Activated naive CD8-positive, alpha-beta T cell treated with anti-CD3 and anti-CD28 coated beads, Interleukin-2, amount 50 U/mL, for 24 hours (primary cell): ENCODE measurements around the gene NMNAT2.
A peak's percentile ranks its signal among the peaks of the same experiment; 100 is the strongest.

Experiments used
- ATAC-seq: fragments of 150-1000 bp; cut with Tn5 transposase; one replicate; pipeline ENCODE4 v1.10.0; 2021
- DNase-seq: peaks from one replicate; pipeline ENCODE4 v3.0.0; 2021
- H3K27ac Mint-ChIP-seq: one replicate; pipeline ENCODE4 v1.8.0; 2021; ENCODE audit warnings: mild to moderate bottlenecking, mixed read lengths
- H3K27me3 Mint-ChIP-seq: one replicate; pipeline ENCODE4 v1.8.0; 2021; ENCODE audit warnings: mixed read lengths
- H3K36me3 Mint-ChIP-seq: one replicate; pipeline ENCODE4 v1.8.0; 2021; ENCODE audit warnings: low read depth, mixed read lengths
- H3K4me1 Mint-ChIP-seq: one replicate; pipeline ENCODE4 v1.8.0; 2021; ENCODE audit warnings: mixed read lengths
- H3K4me3 Mint-ChIP-seq: one replicate; pipeline ENCODE4 v1.8.0; 2021; ENCODE audit warnings: mild to moderate bottlenecking, moderate library complexity, mixed read lengths
- H3K9me3 Mint-ChIP-seq: one replicate; pipeline ENCODE4 v1.8.0; 2021; ENCODE audit warnings: mixed read lengths

NMNAT2 gene

DNA sequence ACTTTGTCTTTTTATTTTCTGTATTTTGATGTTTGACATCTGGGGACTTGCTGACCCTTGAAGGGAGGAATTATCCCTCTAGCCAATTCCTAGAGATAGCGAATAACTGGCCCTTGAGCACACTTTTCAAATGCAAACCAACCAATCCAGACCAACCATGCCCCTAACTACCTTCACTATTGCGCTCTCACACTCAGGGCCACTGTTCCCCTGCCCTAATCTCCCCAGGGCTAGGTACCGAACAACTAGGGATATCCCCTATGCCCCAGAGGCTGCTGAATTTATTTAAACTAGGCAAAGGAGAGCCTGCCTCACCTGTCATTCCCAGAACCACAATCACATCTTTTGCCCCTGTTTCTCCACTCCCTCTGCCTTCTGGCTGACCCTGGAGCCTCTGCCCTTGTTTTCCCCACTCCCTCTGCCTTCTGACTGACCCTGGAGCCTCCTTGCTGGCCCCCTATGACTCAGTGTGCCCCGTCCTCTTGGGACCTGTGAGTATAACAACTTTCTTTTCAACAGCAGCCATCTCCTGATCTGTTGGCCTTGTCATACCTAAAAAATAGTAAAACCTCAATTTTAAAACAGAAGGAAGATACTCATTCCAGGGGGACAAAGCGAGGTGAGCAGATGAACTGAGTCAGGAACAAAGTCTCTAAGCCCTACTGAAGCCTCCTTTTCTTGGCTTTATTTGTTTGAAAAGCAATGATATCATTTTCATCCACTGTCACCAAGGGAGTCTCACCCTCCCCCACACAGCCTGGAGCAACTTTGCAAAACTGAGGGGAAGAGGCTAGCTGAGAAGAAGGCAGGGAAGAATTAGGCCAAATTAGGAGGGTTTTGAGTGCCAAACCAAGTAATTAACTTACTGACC is 115.5 kb downstream of the NMNAT2 start:
- no peak for ATAC-seq
- no peaks in the 10 kb centered on the region for H3K4me1 Mint-ChIP-seq
- H3K36me3 Mint-ChIP-seq = no peaks in the 10 kb centered on the region
- no peak overlapping the region for H3K4me3 Mint-ChIP-seq
- H3K27me3 Mint-ChIP-seq = peaks cover 2% of the 10 kb centered on the region
- no peak for DNase-seq
- H3K27ac Mint-ChIP-seq = no peak overlapping the region
- no peaks in the 10 kb centered on the region for H3K9me3 Mint-ChIP-seq

DNA sequence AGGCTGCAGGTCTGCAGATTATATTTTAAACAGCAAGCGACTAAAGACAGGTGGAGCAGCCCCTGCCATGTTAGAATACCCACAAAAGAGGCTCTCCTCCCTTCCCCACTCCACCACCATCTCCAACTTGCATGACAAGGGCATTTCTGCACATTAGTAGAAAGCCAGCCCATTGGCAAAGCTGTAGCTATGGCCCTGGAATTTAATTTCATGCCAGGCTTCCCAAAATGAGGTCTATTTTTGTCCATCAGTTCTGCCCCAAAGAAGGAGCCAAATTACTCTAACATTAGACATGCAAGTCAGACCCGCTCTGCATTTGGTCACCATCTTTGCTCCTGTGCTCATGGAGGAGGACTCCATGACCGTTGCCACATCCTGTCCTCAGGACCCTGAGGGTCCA is 116.9 kb downstream of the NMNAT2 start:
- no peaks in the 10 kb centered on the region for H3K9me3 Mint-ChIP-seq
- H3K4me3 Mint-ChIP-seq = no peak overlapping the region
- H3K27ac Mint-ChIP-seq = no peak overlapping the region
- no peaks in the 10 kb centered on the region for H3K4me1 Mint-ChIP-seq
- H3K36me3 Mint-ChIP-seq = no peaks in the 10 kb centered on the region
- H3K27me3 Mint-ChIP-seq = peaks cover 2% of the 10 kb centered on the region
- ATAC-seq (no peak), DNase-seq (no peak)

DNA sequence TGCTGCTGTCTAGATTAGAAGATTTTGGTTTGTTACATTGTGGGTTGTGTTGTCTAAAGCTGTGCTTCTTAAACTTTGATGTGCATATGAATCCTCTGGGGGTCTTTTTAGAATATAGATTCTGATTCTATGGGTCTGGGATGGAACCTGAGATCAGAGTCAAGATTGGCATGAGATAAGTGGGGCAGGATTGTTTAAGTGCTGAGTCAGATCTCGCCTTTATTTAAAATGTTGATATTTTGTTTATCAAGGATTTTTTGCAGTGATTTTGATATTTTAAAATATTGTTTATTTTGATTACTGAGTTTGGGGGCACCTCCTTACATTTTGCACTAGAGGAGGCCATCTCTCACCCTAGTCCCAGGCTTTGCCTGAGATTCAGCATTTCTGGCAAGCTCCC is 117.4 kb downstream of the NMNAT2 start:
- Mint-ChIP-seq H3K9me3 (no peaks in the 10 kb centered on the region), H3K27ac (no peak overlapping the region), H3K36me3 (no peaks in the 10 kb centered on the region), H3K4me1 (no peaks in the 10 kb centered on the region), H3K4me3 (no peak overlapping the region), H3K27me3 (peaks cover 2% of the 10 kb centered on the region)
- DNase-seq (no peak), ATAC-seq (no peak)

DNA sequence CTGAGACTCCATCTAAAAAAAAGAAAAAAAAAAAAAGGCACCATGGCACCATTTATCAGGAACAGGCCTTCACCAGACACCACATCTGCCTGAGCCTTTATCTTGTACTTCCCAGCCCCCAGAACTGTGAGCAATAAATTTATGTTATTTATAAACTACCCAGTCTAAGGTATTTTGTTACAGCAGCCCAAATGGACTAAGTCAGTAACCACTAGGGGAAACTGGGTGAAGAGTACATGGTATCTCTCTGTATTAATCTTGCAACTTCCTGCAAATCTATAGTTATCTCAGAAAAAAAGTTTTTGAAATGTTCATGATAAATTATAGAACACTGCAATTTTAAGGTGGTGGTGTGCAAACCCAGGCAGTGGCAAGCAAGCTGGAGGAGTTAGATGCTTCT is 117.8 kb downstream of the NMNAT2 start:
- Mint-ChIP-seq H3K27ac (no peak overlapping the region), H3K36me3 (no peaks in the 10 kb centered on the region), H3K4me1 (no peaks in the 10 kb centered on the region), H3K9me3 (no peaks in the 10 kb centered on the region), H3K27me3 (peaks cover 2% of the 10 kb centered on the region), H3K4me3 (no peak overlapping the region)
- ATAC-seq = no peak
- DNase-seq = no peak

DNA sequence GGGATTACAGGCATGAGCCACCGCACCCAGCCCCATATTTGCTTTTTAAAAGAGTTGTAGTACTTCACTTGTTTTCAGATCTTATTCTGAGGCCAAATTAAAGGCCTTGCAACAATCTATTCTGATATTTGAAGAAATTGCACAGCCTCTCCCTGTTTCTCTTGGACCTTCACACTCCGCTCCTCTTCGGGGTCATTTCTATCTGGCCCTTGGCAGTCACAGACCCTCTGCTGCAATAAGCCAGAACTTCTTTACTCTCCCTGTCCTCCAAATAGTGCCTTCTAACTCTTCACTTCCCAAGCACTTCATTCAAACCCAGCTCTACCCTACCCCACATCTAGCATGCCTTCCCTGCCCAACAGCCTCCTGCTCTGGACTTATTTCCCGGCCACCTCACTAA is 121.4 kb downstream of the NMNAT2 start:
- DNase-seq = no peak
- H3K9me3 Mint-ChIP-seq = no peaks in the 10 kb centered on the region
- no peak for ATAC-seq
- peaks cover 3% of the 10 kb centered on the region for H3K27me3 Mint-ChIP-seq
- no peak overlapping the region for H3K27ac Mint-ChIP-seq
- H3K4me3 Mint-ChIP-seq = no peak overlapping the region
- H3K36me3 Mint-ChIP-seq = no peaks in the 10 kb centered on the region
- no peaks in the 10 kb centered on the region for H3K4me1 Mint-ChIP-seq

DNA sequence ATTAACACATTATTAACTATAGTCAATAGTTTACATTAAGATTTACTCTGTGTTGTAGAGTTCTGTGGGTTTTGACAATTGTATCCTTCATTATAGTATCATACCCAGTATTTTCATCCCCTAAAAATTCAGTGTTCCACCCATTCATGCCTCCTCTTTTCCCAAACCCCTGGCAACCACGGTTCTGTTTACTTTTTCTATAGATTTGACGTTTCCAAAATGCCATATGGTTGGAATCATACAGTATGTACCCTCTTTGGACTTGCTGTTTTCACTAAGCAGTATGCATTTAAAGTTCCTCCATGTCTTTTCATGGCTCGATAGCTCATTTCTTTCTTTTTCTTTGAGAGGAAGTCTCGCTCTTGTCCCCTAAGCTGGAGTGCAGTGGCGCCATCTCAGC is 122.7 kb downstream of the NMNAT2 start:
- Mint-ChIP-seq H3K9me3 (no peaks in the 10 kb centered on the region), H3K27ac (no peak overlapping the region), H3K4me3 (no peak overlapping the region), H3K4me1 (no peaks in the 10 kb centered on the region), H3K36me3 (no peaks in the 10 kb centered on the region), H3K27me3 (peaks cover 3% of the 10 kb centered on the region)
- DNase-seq (no peak), ATAC-seq (no peak)

DNA sequence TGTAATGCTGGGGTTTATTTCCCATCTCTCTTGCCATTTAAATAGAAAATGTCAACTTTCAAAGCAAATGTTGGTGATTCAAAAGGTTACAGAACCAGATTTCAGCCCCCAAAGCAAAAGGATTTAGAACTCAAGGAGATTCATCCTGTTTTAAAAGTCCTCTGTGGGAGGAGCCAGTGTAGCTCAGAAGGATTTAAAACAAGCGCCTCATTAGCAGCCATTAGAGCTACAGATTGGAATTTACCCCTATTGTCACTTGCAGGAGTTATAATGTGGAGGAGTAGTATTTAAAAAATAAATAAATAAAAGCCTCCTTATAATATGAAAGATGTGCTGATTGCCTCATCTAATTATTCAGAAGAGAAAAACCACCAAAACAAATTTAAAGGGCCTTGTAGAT is 124.3 kb downstream of the NMNAT2 start:
- Mint-ChIP-seq H3K9me3 (no peaks in the 10 kb centered on the region), H3K4me3 (no peak overlapping the region)

DNA sequence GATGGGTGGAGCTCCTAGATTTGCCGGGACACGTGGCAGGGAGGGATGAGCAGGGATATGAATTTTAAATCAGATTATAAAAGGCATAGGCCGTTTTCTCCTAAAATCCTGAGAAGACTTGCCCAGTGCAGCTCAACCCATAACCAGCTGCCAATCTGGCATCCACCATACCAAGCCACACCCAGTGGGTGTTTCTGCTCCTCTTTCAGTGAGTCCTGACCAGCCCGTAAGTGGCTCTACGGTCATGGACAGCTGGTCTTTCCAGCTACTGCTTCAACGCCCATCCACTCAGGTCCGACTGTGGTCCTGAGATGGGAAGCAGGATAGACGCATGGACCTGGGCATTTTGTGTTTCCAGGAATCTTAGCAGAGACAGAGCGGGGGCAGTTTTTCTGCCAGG is 124.9 kb downstream of the NMNAT2 start:
- Mint-ChIP-seq H3K4me1 (no peaks in the 10 kb centered on the region), H3K36me3 (no peaks in the 10 kb centered on the region), H3K9me3 (no peaks in the 10 kb centered on the region), H3K27me3 (peaks cover 3% of the 10 kb centered on the region), H3K27ac (no peak overlapping the region), H3K4me3 (no peak overlapping the region)
- no peak for ATAC-seq
- DNase-seq = no peak

More for the DNA sequence above, 124.3 kb downstream of the NMNAT2 start:
- DNase-seq (no peak), ATAC-seq (no peak)
- Mint-ChIP-seq H3K27ac (no peak overlapping the region), H3K36me3 (no peaks in the 10 kb centered on the region), H3K27me3 (peaks cover 3% of the 10 kb centered on the region), H3K4me1 (no peaks in the 10 kb centered on the region)

DNA sequence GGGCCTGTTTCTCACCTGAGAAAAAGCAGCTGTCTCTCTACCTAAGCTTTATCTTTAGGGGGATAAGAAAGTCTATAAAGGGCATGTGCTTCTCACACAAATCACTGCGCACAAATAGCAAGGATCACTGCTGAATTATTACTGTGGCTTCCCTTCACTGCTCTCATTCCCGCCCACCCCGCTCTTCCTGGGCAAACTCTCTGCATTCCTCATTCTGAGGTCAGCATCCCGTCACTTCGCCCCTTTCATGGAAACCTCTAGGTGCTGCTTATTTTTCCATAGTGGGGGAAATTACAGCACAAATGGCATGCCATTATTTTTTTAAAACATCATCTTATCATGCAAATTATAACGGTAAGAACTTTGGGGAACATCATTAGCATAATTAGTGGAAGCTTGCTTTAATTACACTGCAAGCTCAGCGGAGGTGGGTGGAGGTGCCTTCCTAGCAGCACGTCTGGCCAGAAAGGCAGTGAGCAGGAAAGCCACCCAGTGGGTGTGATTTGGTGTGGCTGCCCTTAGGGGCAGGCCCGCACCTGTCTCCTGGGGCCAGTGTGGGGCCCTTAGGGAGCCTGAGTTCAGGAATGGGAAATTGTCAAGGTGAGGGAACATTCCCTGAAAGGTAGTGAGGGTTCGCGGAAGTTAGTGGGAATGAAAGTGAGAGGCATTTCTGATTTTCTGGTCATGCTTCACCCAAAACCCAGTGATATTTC is 126.2 kb downstream of the NMNAT2 start:
- no peak for DNase-seq
- Mint-ChIP-seq H3K27me3 (peaks cover 3% of the 10 kb centered on the region), H3K4me1 (no peaks in the 10 kb centered on the region), H3K4me3 (no peak overlapping the region), H3K27ac (no peak overlapping the region), H3K36me3 (no peaks in the 10 kb centered on the region), H3K9me3 (no peaks in the 10 kb centered on the region)
- ATAC-seq = no peak

DNA sequence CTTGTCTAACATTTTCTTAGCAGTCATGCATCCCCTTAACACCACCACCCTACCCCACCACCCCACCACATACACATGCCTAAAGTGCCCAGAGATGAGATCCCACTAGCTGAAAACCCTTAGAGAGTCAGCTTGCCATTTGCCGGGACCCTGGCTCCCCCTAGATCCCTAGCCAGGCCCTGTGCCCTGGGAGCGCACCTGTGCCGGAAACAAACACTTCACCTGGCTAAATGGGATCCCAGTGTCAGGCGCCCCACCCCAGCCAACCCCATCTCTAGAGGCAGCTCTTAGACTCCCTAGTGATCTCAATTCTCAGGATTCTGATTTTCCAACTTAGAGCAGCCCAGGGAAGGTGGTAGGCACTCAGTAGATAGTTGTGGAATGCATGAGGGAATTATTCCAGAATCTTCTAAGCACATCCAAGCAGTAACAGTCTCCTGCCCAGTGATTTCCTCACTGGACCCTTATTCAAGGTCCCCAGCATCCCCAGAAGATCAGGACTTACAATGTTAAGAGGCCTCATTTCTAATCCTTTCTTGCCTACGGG is 126.9 kb downstream of the NMNAT2 start:
- Mint-ChIP-seq H3K9me3 (no peaks in the 10 kb centered on the region), H3K36me3 (no peaks in the 10 kb centered on the region), H3K27ac (no peak overlapping the region), H3K4me3 (no peak overlapping the region), H3K4me1 (no peaks in the 10 kb centered on the region), H3K27me3 (peaks cover 3% of the 10 kb centered on the region)
- DNase-seq (no peak), ATAC-seq (no peak)

DNA sequence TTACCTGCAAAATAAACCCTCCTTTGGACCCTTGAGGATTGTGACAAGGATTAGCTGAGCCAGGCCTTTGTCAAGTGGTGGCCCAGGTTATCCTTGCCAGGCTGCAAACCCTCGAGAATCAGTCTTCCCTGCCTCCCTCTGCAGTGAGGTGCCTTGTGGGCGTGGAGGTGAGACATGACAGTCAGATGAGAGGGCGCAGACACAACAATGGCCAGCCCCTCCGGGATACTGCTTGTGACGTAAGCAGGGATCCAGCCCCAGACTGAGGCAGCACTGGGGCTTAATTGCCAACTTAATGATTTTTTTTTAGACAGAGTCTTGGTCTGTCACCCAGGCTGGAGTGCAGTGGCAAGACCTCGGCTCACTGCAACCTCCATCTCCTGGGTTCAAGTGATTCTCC is 127.6 kb downstream of the NMNAT2 start:
- Mint-ChIP-seq H3K4me3 (no peak overlapping the region), H3K27me3 (peaks cover 3% of the 10 kb centered on the region), H3K9me3 (no peaks in the 10 kb centered on the region), H3K4me1 (no peaks in the 10 kb centered on the region), H3K36me3 (no peaks in the 10 kb centered on the region), H3K27ac (no peak overlapping the region)
- DNase-seq (no peak), ATAC-seq (no peak)

DNA sequence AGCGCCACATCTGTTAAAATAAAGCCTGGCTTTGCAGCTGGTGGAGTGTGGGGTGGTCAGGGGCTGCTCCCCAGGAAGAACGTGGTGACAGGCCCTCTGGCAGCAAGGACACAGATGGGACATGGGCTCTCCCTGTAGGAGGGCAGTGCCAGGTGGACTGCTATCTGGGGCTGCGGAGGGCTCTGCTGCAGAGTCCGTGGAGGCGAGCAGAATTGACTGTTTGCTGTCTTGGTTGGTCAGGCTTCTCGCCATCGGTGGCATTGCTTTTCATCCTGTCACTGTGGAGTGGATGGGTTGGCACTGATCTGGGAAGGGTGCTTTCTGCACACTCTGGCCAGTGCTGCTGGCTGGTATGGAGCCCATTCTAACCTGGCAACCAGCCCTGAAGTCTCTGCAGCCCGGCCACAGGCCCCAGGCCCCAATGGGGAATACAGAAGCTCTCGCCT is 129.1 kb downstream of the NMNAT2 start:
- Mint-ChIP-seq H3K4me3 (no peak overlapping the region), H3K9me3 (no peaks in the 10 kb centered on the region), H3K4me1 (no peaks in the 10 kb centered on the region), H3K27me3 (peaks cover 6% of the 10 kb centered on the region), H3K27ac (no peak overlapping the region), H3K36me3 (no peaks in the 10 kb centered on the region)
- ATAC-seq = no peak
- no peak for DNase-seq

DNA sequence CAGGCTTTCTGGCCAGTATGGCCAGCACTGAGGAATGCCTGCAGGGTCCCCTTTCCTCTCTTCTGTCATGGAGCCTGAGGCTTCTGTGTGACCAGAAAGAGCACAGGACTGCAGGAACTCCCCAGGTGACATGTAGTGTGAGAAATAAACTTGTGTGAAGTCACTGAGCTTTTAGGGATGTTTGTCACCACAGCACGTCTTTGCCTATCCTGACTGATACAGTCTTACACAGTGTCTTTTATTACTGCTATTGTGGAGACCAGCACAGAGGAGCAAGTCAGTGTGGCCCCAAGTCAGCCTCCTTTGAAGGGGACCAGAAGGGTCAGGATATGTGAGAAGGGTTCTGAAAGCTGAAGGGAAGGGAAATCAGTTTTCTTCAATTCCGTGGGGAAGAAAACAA is 129.6 kb downstream of the NMNAT2 start:
- Mint-ChIP-seq H3K27me3 (peaks cover 8% of the 10 kb centered on the region), H3K4me3 (no peak overlapping the region), H3K27ac (no peak overlapping the region), H3K9me3 (no peaks in the 10 kb centered on the region), H3K4me1 (no peaks in the 10 kb centered on the region), H3K36me3 (no peaks in the 10 kb centered on the region)
- DNase-seq = no peak
- no peak for ATAC-seq

DNA sequence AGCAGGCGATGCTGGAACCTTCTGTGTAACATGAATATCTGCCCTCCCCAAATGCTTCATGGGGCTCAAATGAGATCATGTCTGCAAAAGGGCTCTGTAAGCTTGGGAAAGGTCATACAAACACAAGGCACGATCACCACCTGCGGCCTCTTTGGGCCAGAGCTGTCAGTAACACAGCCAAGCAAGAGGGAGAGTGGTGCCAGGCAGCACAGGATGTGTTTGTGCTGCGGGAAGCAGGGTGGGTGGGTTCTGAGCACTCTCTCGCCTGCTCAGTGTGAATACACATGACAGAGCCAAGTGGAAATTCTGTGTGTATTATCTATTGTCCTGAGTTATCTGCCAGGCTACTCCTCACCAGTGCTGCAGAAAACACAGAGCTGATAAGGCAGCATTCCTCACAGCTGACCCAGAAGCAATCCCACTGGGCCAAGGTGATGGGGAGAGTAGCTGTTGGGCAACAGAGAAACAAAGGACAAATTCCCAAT is 130.9 kb downstream of the NMNAT2 start:
- H3K4me1 Mint-ChIP-seq = no peaks in the 10 kb centered on the region
- DNase-seq (no peak), ATAC-seq (no peak)
- H3K4me3 Mint-ChIP-seq = no peak overlapping the region
- peaks cover 4% of the 10 kb centered on the region for H3K27me3 Mint-ChIP-seq
- no peak overlapping the region for H3K27ac Mint-ChIP-seq
- H3K9me3 Mint-ChIP-seq = no peaks in the 10 kb centered on the region
- no peaks in the 10 kb centered on the region for H3K36me3 Mint-ChIP-seq

DNA sequence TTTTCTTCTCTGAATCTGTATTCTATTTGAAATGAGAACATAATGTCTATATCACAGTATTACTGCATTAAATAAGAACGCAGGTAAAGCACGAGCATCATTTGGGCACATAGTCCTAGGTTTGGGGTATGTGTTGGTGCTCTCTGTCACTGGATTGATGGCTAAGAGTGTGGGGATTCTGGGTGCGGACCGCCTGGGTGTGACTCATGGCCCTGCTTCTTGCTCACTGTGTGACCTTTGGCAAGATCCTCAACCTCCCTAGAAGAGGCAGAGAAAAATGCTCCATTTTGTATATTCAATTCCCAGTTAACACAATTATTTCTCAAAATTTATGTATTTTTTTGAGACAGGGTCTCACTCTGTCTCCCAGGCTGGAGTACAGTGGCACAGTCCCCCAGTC is 132.4 kb downstream of the NMNAT2 start:
- no peaks in the 10 kb centered on the region for H3K36me3 Mint-ChIP-seq
- no peak for DNase-seq
- peaks cover 6% of the 10 kb centered on the region for H3K27me3 Mint-ChIP-seq
- ATAC-seq = peak; percentile 23
- no peak overlapping the region for H3K27ac Mint-ChIP-seq
- H3K9me3 Mint-ChIP-seq = no peaks in the 10 kb centered on the region
- H3K4me1 Mint-ChIP-seq = no peaks in the 10 kb centered on the region
- no peak overlapping the region for H3K4me3 Mint-ChIP-seq
